Motor neuron (in vitro differentiated cells): ENCODE results near the gene CYREN. TPM values are rescaled to one million over a fixed set of nuclear protein-coding genes. Genes with fewer than 3 reads are reported as not detected.
"Not testable (repeated sequence)": the region's sequence is repeated elsewhere in the genome, so short reads cannot be mapped to it uniquely, and the experiment has no call there.

Experiments
- ATAC-seq, 8 experiments: fragments of 200-7000 bp; cut with Tn5 transposase; replicated peaks in 6 of 8; 2 replicates each; pipeline ENCODE4 v1.8.0; 2021; ENCODE audit warnings: mild to moderate bottlenecking in 8 of 8, moderate library complexity in 8 of 8
- H3K27ac ChIP-seq, 2 donors: fragments of 250-450 bp; sonication (Bioruptor Pico); 2 replicates each; pipeline ENCODE4 v1.9.0; 2021; ENCODE audit warnings: antibody characterized with exemption in 2 of 2, mild to moderate bottlenecking in 2 of 2, moderate library complexity in 1 of 2
- H3K4me1 ChIP-seq, 2 donors: fragments of 250-450 bp; sonication (Bioruptor Pico); replicated peaks in 1 of 2; 2 replicates each; pipeline ENCODE4 v1.6.1; 2021; ENCODE audit warnings: antibody characterized with exemption in 2 of 2, mild to moderate bottlenecking in 2 of 2, moderate library complexity in 1 of 2
- H3K4me3 ChIP-seq, 5 donors: fragments of 250-450 bp; sonication (Bioruptor Pico); 2 replicates each; pipeline ENCODE4 v1.9.0; 2021; ENCODE audit warnings: antibody characterized with exemption in 5 of 5, mild to moderate bottlenecking in 5 of 5, moderate library complexity in 4 of 5
- WGBS, 10 experiments: fragments of 450-650 bp; shearing (Covaris generic); methylation state at CpG; one replicate each; pipeline ENCODE4 v1.0.0; 2022; 5-methylcytosine and 5-hydroxymethylcytosine counted together
- in situ Hi-C, 9 experiments: fragments of 400-800 bp; cut with MboI; loops; one replicate each; pipeline ENCODE4 v1.15.0; 2021; ENCODE audit warnings: low sequenced_read_pairs in 9 of 9, low pct_unique_long_range_greater_than_20kb in 2 of 9; ENCODE audit not compliant: unreplicated experiment in 9 of 9
- total RNA-seq, 8 experiments: library from RNA; unstranded; fragments of 300-600 nt; gene quantifications; 2 replicates each; pipeline versions ENCODE4 v1.2.3 to v1.2.4, GENCODE V29; 2022

Gene CYREN
- total RNA-seq = 10 to 100 TPM; 13.0 to 47.3 (median 28.4) TPM

- in situ Hi-C loops = loop anchor here in 2 of 9 experiments (25.0 kb wide), 2 partner anchors 183 to 208 kb away; partner anchors contain the start of gene AGBL3 (in 1 of the 2)
- 0 to 1% (median 0%) methylated on average over 1 to 26 of the region's 77 CpGs; no CpG with 5 or more reads in 5 of the 10 experiments for WGBS, 10 experiments
- peak within 1 kb of the TSS; percentile 56 to 98 (median 91) for H3K4me3 ChIP-seq
- peaks cover 5 to 10% of the 10 kb centered on the region in 2 donors for H3K4me1 ChIP-seq
- H3K27ac ChIP-seq = peak within 1 kb of the TSS; percentile 60 to 93
- peak; percentile 91 to 98 (median 97) for ATAC-seq
Observed at GRCh38 chr7:135170274-135170997, at the start of gene CYREN. Gene CYREN (minus strand): TSS chr7:135170707. CDS start chr7:135168922, 1,785 bp downstream.

- WGBS, 10 experiments = 46 to 92% (median 69%) methylated on average over 1 to 5 of the region's 5 CpGs
- in situ Hi-C loops = no loop called here
- ATAC-seq = no peak
- H3K4me3 ChIP-seq = no peak overlapping the region
- H3K27ac ChIP-seq = no peak overlapping the region
- H3K4me1 ChIP-seq = no peaks in the 10 kb centered on the region
Observed at GRCh38 chr7:135217645-135218509, 47.4 kb upstream of the CYREN start.

- Histone ChIP-seq H3K4me3 (no peak overlapping the region), H3K4me1 (no peaks in the 10 kb centered on the region), H3K27ac (no peak overlapping the region)
- in situ Hi-C loops = no loop called here
- no peak for ATAC-seq
- 32 to 88% (median 69%) methylated on average over 2 to 3 of the region's 3 CpGs; no CpG with 5 or more reads in 3 of the 10 experiments for WGBS, 10 experiments
Observed at GRCh38 chr7:135215698-135216097, 45.2 kb upstream of the CYREN start.

GRCh38 chr7:135215180-135215579 lies 44.7 kb upstream of the CYREN start:
- 71 to 100% (median 100%) methylated on average over 1 to 3 of the region's 4 CpGs; no CpG with 5 or more reads in 1 of the 10 experiments for WGBS, 10 experiments
- in situ Hi-C loops = no loop called here
- ATAC-seq = no peak
- H3K4me3 ChIP-seq = no peak overlapping the region
- no peak overlapping the region for H3K27ac ChIP-seq
- peaks cover 0 to 3% of the 10 kb centered on the region in 2 donors for H3K4me1 ChIP-seq

GRCh38 chr7:135213831-135214230 lies 43.3 kb upstream of the CYREN start:
- peaks cover 0 to 3% of the 10 kb centered on the region in 2 donors for H3K4me1 ChIP-seq
- H3K4me3 ChIP-seq = no peak overlapping the region
- 57 to 100% (median 90%) methylated on average over 1 to 2 of the region's 2 CpGs; no CpG with 5 or more reads in 5 of the 10 experiments for WGBS, 10 experiments
- in situ Hi-C loops = no loop called here
- no peak overlapping the region for H3K27ac ChIP-seq
- no peak for ATAC-seq

GRCh38 chr7:135211946-135212685 lies 41.6 kb upstream of the CYREN start:
- peak overlapping the region; percentile 44 to 74 for H3K27ac ChIP-seq
- in situ Hi-C loops, H3K4me1 ChIP-seq: not testable (repeated sequence)
- ATAC-seq = peak in 1 of 8 experiments; percentile 1
- peak overlapping the region; percentile 66 to 78 (median 72) for H3K4me3 ChIP-seq
- WGBS, 10 experiments = 2 to 81% (median 32%) methylated on average over 2 to 18 of the region's 30 CpGs; no CpG with 5 or more reads in 1 of the 10 experiments

- 0% methylated on average over 4 to 5 of the region's 82 CpGs; no CpG with 5 or more reads in 7 of the 10 experiments for WGBS, 10 experiments
- peak; percentile 80 to 94 (median 92) for ATAC-seq
- Histone ChIP-seq H3K4me1 (peaks cover 3% of the 10 kb centered on the region in 2 donors), H3K4me3 (peak within 1 kb of the TSS; percentile 66 to 78 (median 72)), H3K27ac (peak within 1 kb of the TSS; percentile 74 to 83)
- in situ Hi-C loops = no loop called here
Observed at GRCh38 chr7:135211179-135211945, 40.9 kb upstream of the CYREN start, which contains the start of gene WDR91. Gene WDR91 (minus strand): TSS chr7:135211526. CDS start chr7:135211502, 24 bp downstream.

GRCh38 chr7:135210888-135211178 lies 40.3 kb upstream of the CYREN start:
- WGBS, 10 experiments = 0 to 4% (median 0%) methylated on average over 4 to 7 of the region's 13 CpGs; no CpG with 5 or more reads in 6 of the 10 experiments
- in situ Hi-C loops = no loop called here

GRCh38 chr7:135209225-135209834 lies 38.8 kb upstream of the CYREN start:
- H3K4me1 ChIP-seq = peaks cover 3% of the 10 kb centered on the region in 2 donors
- WGBS, 10 experiments = 75 to 97% (median 92%) methylated on average over 3 to 7 of the region's 7 CpGs; no CpG with 5 or more reads in 1 of the 10 experiments
- no peak overlapping the region for H3K27ac ChIP-seq
- no peak for ATAC-seq
- in situ Hi-C loops = no loop called here
- no peak overlapping the region for H3K4me3 ChIP-seq

More at GRCh38 chr7:135210888-135211178, 40.3 kb upstream of the CYREN start:
- H3K27ac ChIP-seq = peak overlapping the region; percentile 72 to 83
- peak in 3 of 8 experiments; percentile 20 to 30 (median 23) for ATAC-seq
- H3K4me1 ChIP-seq = peaks cover 3% of the 10 kb centered on the region in 2 donors
- H3K4me3 ChIP-seq = peak overlapping the region; percentile 66 to 78 (median 72)

- no peak overlapping the region for H3K27ac ChIP-seq
- peaks cover 3% of the 10 kb centered on the region in 2 donors for H3K4me1 ChIP-seq
- in situ Hi-C loops = no loop called here
- WGBS, 10 experiments = 26 to 73% (median 69%) methylated on average over 2 to 5 of the region's 6 CpGs; no CpG with 5 or more reads in 5 of the 10 experiments
- no peak overlapping the region for H3K4me3 ChIP-seq
- no peak for ATAC-seq
Observed at GRCh38 chr7:135208102-135208793, 37.7 kb upstream of the CYREN start.

- in situ Hi-C loops = no loop called here
- H3K27ac ChIP-seq = no peak overlapping the region
- WGBS, 10 experiments = 45 to 96% (median 75%) methylated on average over 2 to 7 of the region's 8 CpGs; no CpG with 5 or more reads in 5 of the 10 experiments
- no peak for ATAC-seq
- H3K4me1 ChIP-seq = peaks cover 3% of the 10 kb centered on the region in 2 donors
- no peak overlapping the region for H3K4me3 ChIP-seq
Observed at GRCh38 chr7:135207406-135208101, 37.0 kb upstream of the CYREN start.
